Activated B cell treated with CpG ODN at 0.5 μM for 24 hours (primary cell): ENCODE results near the gene CDYL. TPM values are rescaled to one million over a fixed set of nuclear protein-coding genes. Genes with fewer than 3 reads are reported as not detected.
A peak's percentile ranks its signal among the peaks of the same experiment; 100 is the strongest.

Source experiments
- ATAC-seq: fragments of 200-7000 bp; cut with Tn5 transposase; one replicate; pipeline ENCODE4 v1.10.0; 2021; ENCODE audit warnings: low read depth, mild to moderate bottlenecking, moderate library complexity
- CTCF ChIA-PET: fragments of 350-600 bp; sonication (Branson Sonifier 250); formaldehyde crosslinking; loops from one replicate; lab custom pipeline; 2021; ENCODE audit warnings: antibody characterized with exemption; lab: Charles Lee
- POLR2A ChIA-PET: fragments of 350-600 bp; sonication (Branson Sonifier 250); formaldehyde crosslinking; loops from one replicate; lab custom pipeline; 2021; ENCODE audit warnings: antibody characterized with exemption; lab: Charles Lee
- DNase-seq: peaks from one replicate; pipeline ENCODE4 v3.0.0; 2022
- H3K27ac Mint-ChIP-seq: one replicate; pipeline ENCODE4 v1.8.0; 2020; ENCODE audit warnings: mixed read lengths
- H3K27me3 Mint-ChIP-seq: one replicate; pipeline ENCODE4 v1.8.0; 2021; ENCODE audit warnings: mixed read lengths
- H3K36me3 Mint-ChIP-seq: one replicate; pipeline ENCODE4 v1.8.0; 2021; ENCODE audit warnings: low read depth, mixed read lengths
- H3K4me1 Mint-ChIP-seq: one replicate; pipeline ENCODE4 v1.8.0; 2021; ENCODE audit warnings: mixed read lengths
- H3K4me3 Mint-ChIP-seq: one replicate; pipeline ENCODE4 v1.8.0; 2020; ENCODE audit warnings: mild to moderate bottlenecking, mixed read lengths
- H3K9me3 Mint-ChIP-seq: one replicate; pipeline ENCODE4 v1.8.0; 2020; ENCODE audit warnings: mixed read lengths
- intact Hi-C: fragments of 100-400 bp; cut with micrococcal nuclease; formaldehyde crosslinking; loops from one replicate; pipeline ENCODE4 v1.15.1; 2024
- total RNA-seq: library from RNA; stranded (reverse); gene quantifications from 2 replicates; pipeline ENCODE4 v1.2.3, GENCODE V29; 2022
- TF ChIP-seq, protein P1 (sequence below): fragments of 200-600 bp; IDR thresholded peaks from one replicate; pipeline ENCODE4 v1.8.0; 2022; ENCODE audit warnings: antibody characterized with exemption, mild to moderate bottlenecking

The CDYL gene
- total RNA-seq, 1 donor from 2014 or later, result 47.5 TPM

DNA sequence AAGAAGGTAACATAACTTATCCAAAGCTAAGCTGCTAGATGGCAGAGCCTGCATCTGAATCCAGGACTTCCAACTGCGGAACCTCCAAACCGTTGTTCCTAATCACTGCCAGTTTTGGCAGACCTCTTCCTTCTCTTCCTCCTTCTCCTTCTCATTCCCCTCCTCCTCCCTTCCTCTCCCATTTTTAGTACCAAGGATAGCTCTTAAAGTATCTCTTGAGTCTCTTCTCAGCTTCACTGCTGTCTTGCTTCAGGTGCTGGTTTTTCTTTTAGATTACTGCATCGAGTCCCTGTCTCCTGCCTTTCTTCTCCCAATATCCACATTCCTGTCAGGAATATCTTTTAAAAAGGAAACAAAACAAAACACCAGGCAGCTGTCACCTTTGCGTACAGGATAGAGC is 77.1 kb downstream of the CDYL start:
- Mint-ChIP-seq H3K4me3 (no peak overlapping the region), H3K4me1 (peaks cover 51% of the 10 kb centered on the region), H3K36me3 (peaks cover 13% of the 10 kb centered on the region), H3K27ac (no peak overlapping the region), H3K27me3 (no peaks in the 10 kb centered on the region), H3K9me3 (peaks cover 2% of the 10 kb centered on the region)
- ATAC-seq (no peak), DNase-seq (no peak)
- TF ChIP-seq, protein P1, sequence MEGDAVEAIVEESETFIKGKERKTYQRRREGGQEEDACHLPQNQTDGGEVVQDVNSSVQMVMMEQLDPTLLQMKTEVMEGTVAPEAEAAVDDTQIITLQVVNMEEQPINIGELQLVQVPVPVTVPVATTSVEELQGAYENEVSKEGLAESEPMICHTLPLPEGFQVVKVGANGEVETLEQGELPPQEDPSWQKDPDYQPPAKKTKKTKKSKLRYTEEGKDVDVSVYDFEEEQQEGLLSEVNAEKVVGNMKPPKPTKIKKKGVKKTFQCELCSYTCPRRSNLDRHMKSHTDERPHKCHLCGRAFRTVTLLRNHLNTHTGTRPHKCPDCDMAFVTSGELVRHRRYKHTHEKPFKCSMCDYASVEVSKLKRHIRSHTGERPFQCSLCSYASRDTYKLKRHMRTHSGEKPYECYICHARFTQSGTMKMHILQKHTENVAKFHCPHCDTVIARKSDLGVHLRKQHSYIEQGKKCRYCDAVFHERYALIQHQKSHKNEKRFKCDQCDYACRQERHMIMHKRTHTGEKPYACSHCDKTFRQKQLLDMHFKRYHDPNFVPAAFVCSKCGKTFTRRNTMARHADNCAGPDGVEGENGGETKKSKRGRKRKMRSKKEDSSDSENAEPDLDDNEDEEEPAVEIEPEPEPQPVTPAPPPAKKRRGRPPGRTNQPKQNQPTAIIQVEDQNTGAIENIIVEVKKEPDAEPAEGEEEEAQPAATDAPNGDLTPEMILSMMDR, result no peak
- ChIA-PET POLR2A (interaction anchor here (0.8 kb wide), 1 partner anchor 77 kb away, joined by 7 read pairs; the partner anchor contains the start of gene CDYL), CTCF (no interaction called here)
- intact Hi-C loops, result no loop called here

DNA sequence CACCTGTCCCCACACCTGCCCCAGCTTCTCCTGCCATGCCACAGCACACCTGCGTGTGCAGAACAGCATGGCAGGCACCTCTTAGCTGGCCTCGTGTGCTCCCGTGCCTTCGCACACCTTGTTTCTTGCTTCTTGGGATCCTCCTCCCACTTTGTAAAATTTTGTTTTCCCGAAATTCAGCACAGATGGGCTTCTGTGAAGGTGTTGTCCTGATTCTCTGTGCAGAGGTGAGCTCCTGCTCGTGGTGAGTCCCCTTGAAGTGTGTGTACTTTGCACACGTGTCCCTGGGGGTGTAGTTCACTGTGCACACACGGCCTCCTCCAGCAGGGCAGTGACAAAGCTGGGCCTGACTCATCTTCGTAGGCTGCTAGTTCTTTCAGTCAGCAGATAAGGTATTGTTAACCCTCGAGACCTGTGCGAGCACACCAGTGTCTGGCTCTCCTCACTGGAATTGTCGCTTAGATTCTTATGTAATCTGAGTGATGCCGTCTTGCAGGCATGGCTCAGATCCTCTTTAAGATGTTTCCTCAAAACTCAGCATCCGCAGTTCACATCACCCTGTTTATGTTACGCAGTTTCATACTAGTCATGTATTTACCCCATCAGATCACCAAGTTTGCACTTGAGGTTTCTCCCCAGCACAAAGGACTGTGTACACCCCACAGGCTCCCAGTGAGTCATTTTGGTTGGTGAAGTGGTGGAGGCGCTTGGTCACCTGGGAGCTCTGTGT is 77.7 kb downstream of the CDYL start:
- intact Hi-C loops, result no loop called here
- ChIA-PET POLR2A (no interaction called here), CTCF (no interaction called here)
- no peak for DNase-seq
- H3K36me3 Mint-ChIP-seq, result peaks cover 13% of the 10 kb centered on the region
- H3K4me3 Mint-ChIP-seq, result no peak overlapping the region
- H3K27ac Mint-ChIP-seq, result peak overlapping the region; percentile 4
- H3K9me3 Mint-ChIP-seq, result peaks cover 2% of the 10 kb centered on the region
- ATAC-seq, result no peak
- H3K27me3 Mint-ChIP-seq, result no peaks in the 10 kb centered on the region
- peaks cover 52% of the 10 kb centered on the region for H3K4me1 Mint-ChIP-seq
- TF ChIP-seq, protein P1, result no peak

DNA sequence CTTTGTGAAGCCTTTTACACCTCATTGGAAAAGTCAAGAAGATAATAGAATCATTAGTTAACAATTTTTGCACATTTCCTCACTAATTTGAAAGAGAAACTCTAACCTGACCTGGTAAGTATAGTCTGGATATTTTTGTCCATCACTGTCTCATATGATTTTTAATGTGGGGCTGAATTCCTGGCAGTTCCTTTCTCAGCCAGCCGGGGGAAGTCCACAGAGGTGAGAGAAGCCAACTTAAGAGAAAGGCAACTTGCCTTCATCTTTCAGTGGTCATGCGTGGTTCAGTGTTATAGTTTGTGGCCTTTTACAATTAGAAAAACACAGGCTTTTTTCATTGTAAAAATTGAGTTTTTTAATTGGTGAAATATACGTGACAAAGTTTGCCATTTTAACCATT is 80.6 kb downstream of the CDYL start:
- ATAC-seq, result no peak
- ChIA-PET POLR2A (no interaction called here), CTCF (no interaction called here)
- Mint-ChIP-seq H3K27ac (no peak overlapping the region), H3K4me3 (no peak overlapping the region), H3K9me3 (peaks cover 2% of the 10 kb centered on the region), H3K4me1 (peaks cover 59% of the 10 kb centered on the region), H3K27me3 (no peaks in the 10 kb centered on the region), H3K36me3 (peaks cover 17% of the 10 kb centered on the region)
- TF ChIP-seq, protein P1, result no peak
- DNase-seq, result no peak
- intact Hi-C loops, result no loop called here

DNA sequence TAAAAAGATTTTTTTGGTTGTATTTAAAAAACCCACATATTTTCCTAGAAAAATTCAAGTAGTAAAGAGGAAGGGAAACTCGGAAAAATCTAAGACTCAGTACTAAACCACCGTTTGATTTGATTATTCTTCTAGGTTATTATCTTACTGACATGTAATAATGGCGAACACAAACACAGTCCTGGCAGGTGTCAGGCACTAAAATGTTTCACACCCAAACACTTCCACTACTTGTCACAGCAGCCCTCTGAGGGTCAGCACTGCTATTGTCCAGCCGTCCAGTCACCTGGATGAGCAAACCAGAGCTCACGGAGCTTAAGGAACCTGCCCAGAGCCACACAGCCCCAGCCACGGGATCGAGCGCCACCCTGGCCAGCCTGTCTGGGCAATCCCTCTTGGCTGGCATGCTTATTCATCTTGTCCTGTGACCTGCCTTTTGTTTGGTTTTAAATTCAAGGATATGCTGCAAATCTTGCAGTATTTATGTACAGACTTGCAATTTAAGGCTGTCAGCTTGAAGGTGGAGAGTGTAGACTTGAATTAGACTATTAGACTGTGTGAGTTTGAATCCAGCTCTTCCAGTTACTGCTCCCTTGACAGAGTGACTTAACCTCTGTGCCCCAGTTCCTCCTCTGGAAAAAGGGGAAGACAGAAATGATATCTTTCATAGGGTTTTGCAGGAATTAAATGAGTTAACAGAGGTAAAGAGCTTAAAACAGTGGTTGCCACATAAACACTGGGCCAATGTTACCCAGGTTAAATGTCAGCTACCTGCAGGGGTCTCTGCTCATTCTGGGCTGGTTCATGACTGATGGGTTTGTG is 82.2 kb downstream of the CDYL start:
- CTCF ChIA-PET, result interaction anchor here (1.0 to 2.2 kb wide), 2 partner anchors 10 to 78 kb away, joined by 3 to 7 read pairs; no protein-coding TSS in a partner anchor
- POLR2A ChIA-PET, result no interaction called here
- ATAC-seq (no peak), DNase-seq (no peak)
- no peak overlapping the region for H3K4me3 Mint-ChIP-seq
- no peak overlapping the region for H3K27ac Mint-ChIP-seq
- TF ChIP-seq, protein P1, result no peak
- intact Hi-C loops, result no loop called here
- no peaks in the 10 kb centered on the region for H3K27me3 Mint-ChIP-seq
- H3K36me3 Mint-ChIP-seq, result peaks cover 17% of the 10 kb centered on the region
- peaks cover 2% of the 10 kb centered on the region for H3K9me3 Mint-ChIP-seq
- peaks cover 54% of the 10 kb centered on the region for H3K4me1 Mint-ChIP-seq

DNA sequence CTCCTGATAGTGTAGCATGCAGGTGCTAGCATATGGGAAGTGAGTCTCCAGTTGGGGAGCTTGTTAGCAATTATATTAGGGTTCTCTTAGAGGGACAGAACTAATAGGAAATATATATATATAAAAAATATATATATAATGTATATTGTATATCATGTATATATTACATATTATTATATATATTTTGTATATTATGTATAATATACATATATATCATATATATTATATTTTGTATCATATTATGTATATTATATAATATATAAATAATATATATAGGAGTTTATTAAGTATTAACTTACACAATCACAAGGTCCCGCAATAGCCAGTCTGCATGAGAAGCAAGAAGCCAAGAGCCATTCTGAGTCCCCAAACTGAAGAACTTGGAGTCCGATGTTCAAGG is 84.2 kb downstream of the CDYL start:
- peaks cover 56% of the 10 kb centered on the region for H3K4me1 Mint-ChIP-seq
- CTCF ChIA-PET, result no interaction called here
- no peak overlapping the region for H3K4me3 Mint-ChIP-seq

More for the DNA sequence above, 84.2 kb downstream of the CDYL start:
- no peak for DNase-seq
- no peak overlapping the region for H3K27ac Mint-ChIP-seq
- no peak for ATAC-seq
- peaks cover 13% of the 10 kb centered on the region for H3K9me3 Mint-ChIP-seq
- peaks cover 26% of the 10 kb centered on the region for H3K36me3 Mint-ChIP-seq
- no peaks in the 10 kb centered on the region for H3K27me3 Mint-ChIP-seq
- POLR2A ChIA-PET, result no interaction called here
- TF ChIP-seq, protein P1, result no peak
- intact Hi-C loops, result no loop called here
